ENCODE results near the gene ELP5.
A peak's percentile ranks its signal among the peaks of the same experiment; 100 is the strongest.

The ELP5 gene

GRCh38 chr17:7235693-7236665, 16.0 kb upstream of the ELP5 start:
- peak; percentile 44 for DNase-seq (ENCODE audit: low spot score)
- H3K27ac ChIP-seq = peak overlapping the region; percentile 95
- ChIA-PET CTCF (interaction anchor here (0.6 kb wide), 1 partner anchor 325 kb away, joined by 3 read pairs; no protein-coding TSS in a partner anchor), POLR2A (ENCODE audit: low non-redundant PET) (interaction anchor here (0.8 kb wide), 1 partner anchor 1301 kb away, joined by 3 read pairs; no protein-coding TSS in a partner anchor)
- TF ChIP-seq, protein P1, sequence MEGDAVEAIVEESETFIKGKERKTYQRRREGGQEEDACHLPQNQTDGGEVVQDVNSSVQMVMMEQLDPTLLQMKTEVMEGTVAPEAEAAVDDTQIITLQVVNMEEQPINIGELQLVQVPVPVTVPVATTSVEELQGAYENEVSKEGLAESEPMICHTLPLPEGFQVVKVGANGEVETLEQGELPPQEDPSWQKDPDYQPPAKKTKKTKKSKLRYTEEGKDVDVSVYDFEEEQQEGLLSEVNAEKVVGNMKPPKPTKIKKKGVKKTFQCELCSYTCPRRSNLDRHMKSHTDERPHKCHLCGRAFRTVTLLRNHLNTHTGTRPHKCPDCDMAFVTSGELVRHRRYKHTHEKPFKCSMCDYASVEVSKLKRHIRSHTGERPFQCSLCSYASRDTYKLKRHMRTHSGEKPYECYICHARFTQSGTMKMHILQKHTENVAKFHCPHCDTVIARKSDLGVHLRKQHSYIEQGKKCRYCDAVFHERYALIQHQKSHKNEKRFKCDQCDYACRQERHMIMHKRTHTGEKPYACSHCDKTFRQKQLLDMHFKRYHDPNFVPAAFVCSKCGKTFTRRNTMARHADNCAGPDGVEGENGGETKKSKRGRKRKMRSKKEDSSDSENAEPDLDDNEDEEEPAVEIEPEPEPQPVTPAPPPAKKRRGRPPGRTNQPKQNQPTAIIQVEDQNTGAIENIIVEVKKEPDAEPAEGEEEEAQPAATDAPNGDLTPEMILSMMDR (conservative IDR thresholded peaks at IDR 0.05; ENCODE audit: low read depth) = no peak

DNA sequence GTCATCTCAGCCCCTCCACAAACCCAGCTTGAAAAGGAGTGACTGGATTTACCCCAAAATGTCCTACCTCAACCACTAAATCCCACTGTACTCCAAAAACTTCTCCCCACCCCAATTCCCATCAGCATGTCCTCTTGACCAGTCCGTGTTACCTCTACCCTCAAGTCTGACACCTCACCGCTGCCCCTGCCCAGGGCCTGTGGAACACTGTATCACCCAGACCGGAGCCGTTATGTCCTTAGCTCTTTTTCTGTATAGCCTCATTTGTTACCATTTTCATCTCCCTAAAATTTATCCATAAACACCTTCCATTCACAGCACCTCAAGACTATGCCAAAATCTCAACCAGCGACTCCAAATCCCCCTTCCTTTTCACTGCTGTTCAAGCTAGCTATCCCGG, 15.2 kb upstream of the ELP5 start:
- DNase-seq (ENCODE audit: low spot score) = no peak
- TF ChIP-seq, protein P1 (conservative IDR thresholded peaks at IDR 0.05; ENCODE audit: low read depth) = no peak
- POLR2A ChIA-PET (ENCODE audit: low non-redundant PET) = interaction anchor here (0.8 kb wide), 1 partner anchor 1301 kb away, joined by 3 read pairs; no protein-coding TSS in a partner anchor
- CTCF ChIA-PET = no interaction called here
- peak overlapping the region; percentile 95 for H3K27ac ChIP-seq

DNA sequence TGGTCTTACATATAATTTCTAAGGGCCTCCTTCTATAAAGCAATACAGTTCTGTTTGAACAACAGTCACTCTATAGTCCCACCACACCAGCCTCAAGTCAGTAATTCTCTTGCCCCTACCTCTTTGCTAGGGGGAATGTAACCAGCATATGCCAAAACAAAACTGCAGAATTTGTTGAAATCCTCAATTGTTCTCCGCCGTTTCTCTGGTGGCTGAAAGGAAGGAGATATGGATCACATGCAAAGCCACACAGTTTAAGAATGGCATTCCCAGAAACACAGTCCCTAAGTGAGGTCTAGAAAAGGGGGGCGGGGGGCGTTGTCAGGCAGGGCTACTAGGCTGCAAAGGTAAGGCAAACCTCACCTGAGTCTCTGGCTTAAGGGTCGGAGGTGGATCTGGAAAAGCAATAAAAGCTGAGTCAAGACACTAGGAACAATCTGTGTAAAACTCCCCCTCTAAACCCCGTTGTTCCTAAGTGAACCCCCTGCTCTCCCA, 14.7 kb upstream of the ELP5 start:
- H3K27ac ChIP-seq = peak overlapping the region; percentile 95
- DNase-seq (ENCODE audit: low spot score) = no peak
- POLR2A ChIA-PET (ENCODE audit: low non-redundant PET) = no interaction called here
- CTCF ChIA-PET = no interaction called here
- TF ChIP-seq, protein P1 (conservative IDR thresholded peaks at IDR 0.05; ENCODE audit: low read depth) = no peak

- ChIA-PET POLR2A (ENCODE audit: low non-redundant PET) (interaction anchor here (1.2 kb wide), 1 partner anchor 17 kb away, joined by 6 read pairs; the partner anchor contains the start of gene ACADVL), CTCF (interaction anchor here (0.6 to 1.0 kb wide), 3 partner anchors 16 to 351 kb away, joined by 3 read pairs; no protein-coding TSS in a partner anchor)
- TF ChIP-seq, protein P1 (conservative IDR thresholded peaks at IDR 0.05; ENCODE audit: low read depth) = no peak
- H3K27ac ChIP-seq = peak overlapping the region; percentile 95
- no peak for DNase-seq (ENCODE audit: low spot score)
These were observed 14.1 kb upstream of the ELP5 start for GRCh38 chr17:7237761-7238419.

DNA sequence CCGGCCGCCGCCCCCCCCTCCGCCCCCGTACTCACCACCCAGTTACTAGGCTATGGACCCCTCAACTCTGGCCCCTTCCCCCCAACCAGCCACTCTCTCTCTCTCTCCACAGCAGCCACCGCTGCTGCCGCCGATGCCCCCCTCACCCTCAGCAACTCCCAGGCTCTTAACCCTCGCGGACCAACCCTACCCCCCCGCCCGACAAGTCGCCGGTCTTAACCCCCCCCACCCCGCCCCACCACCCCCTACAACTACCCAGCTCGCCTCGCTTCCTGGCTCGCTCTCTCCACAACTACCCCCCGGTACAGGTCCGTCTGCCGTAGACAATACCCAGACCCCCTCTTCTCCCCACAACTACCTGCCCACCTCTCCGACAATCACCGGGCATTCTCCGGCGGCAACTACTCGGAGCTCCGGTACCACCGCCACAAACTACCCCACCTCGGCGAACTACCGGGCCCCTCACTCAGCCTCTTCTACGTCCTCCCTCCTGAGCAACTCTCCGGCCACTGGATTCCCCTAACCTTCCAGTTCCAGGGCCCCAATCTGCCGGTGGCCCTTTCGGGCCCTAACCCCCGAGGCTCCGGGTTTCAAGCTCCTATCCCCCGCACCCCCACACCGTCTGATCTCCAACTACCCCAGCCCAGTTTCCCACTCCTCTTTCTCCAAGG, 13.5 kb upstream of the ELP5 start:
- peak overlapping the region; percentile 95 for H3K27ac ChIP-seq
- ChIA-PET CTCF (interaction anchor here (0.6 to 1.4 kb wide), 5 partner anchors 13 to 351 kb away, joined by 3 to 9 read pairs (median 3); partner anchors contain the start of genes CTDNEP1 and ELP5), POLR2A (ENCODE audit: low non-redundant PET) (interaction anchor here (1.2 kb wide), 1 partner anchor 18 kb away, joined by 6 read pairs; the partner anchor contains the start of gene ACADVL)
- TF ChIP-seq, protein P1 (conservative IDR thresholded peaks at IDR 0.05; ENCODE audit: low read depth) = no peak
- DNase-seq (ENCODE audit: low spot score) = peak; percentile 60
